Activated CD8-positive, alpha-beta memory T cell treated with anti-CD3 and anti-CD28 coated beads, Interleukin-2, amount 50 U/mL, for 48 hours (primary cell): Measurements from ENCODE around the gene HNRNPA1.
A peak's percentile ranks its signal among the peaks of the same experiment; 100 is the strongest.
"Not testable (repeated sequence)": the region's sequence is repeated elsewhere in the genome, so short reads cannot be mapped to it uniquely, and the experiment has no call there.

Experiments used
- DNase-seq: peaks from one replicate; pipeline ENCODE4 v3.0.0-alpha.2; 2020

Gene HNRNPA1

DNA sequence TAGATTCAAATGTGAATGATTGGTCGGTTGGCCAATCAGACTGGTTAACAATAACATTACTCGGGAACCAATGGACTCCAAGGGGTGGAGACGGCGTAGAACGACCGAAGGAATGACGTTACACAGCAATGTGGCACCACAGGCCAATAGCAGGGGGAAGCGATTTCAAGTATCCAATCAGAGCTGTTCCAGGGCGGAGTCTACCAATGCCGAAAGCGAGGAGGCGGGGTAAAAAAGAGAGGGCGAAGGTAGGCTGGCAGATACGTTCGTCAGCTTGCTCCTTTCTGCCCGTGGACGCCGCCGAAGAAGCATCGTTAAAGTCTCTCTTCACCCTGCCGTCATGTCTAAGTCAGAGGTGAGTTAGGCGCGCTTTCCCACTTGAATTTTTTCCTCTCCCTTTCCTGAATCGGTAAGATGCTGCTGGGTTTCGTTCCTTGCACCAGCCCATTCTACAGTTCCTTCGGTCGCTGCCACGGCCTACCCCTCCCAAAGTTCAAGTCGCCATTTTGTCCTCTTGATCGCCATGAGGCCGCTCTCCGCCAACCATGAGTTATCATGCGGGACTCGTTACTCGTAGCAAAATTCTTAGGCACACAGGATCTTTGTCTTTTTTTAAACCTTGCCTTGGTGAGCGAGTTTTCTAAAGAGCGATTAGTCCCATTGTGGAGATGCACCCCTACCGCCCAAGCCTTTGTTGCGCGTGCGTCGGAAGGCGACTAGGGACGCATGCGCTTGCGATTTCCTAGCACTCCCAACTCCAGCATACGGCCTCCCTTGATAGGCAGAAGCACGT is at the start of gene HNRNPA1:
Gene HNRNPA1 (plus strand): TSS at position 259 of the 793 bp plus-strand sequence. CDS start 82 bp downstream, at position 341.
- DNase-seq, result peak; percentile 90

DNA sequence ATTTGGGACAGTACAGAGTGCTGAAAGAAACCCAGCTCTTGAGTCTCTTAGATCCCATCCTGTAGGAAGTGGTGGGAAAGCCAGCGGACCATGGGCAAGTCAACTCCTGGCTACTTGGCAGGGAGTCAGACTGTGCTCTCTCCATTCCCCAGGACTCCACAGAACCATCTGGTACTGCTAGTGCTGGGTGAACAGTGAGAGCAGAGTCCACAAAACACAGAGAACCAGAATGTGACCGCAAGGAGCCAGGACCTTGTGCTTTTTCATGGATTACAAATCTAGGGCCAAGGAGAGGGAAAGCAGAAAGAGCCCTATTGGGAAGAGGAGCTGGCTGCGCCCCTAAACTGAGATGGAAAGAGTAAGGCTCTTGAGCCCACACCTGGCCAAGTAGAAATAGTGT is 49.3 kb upstream of the HNRNPA1 start:
- DNase-seq, result not testable (repeated sequence)

- DNase-seq, result no peak
Measured at GRCh38 chr12:54232790-54233189, 47.7 kb upstream of the HNRNPA1 start.

- DNase-seq, result no peak
Measured at GRCh38 chr12:54238531-54238930, 42.0 kb upstream of the HNRNPA1 start.

- DNase-seq, result no peak
Measured at GRCh38 chr12:54239620-54240019, 40.9 kb upstream of the HNRNPA1 start.

GRCh38 chr12:54240129-54240528 is 40.4 kb upstream of the HNRNPA1 start:
- DNase-seq, result no peak

DNA sequence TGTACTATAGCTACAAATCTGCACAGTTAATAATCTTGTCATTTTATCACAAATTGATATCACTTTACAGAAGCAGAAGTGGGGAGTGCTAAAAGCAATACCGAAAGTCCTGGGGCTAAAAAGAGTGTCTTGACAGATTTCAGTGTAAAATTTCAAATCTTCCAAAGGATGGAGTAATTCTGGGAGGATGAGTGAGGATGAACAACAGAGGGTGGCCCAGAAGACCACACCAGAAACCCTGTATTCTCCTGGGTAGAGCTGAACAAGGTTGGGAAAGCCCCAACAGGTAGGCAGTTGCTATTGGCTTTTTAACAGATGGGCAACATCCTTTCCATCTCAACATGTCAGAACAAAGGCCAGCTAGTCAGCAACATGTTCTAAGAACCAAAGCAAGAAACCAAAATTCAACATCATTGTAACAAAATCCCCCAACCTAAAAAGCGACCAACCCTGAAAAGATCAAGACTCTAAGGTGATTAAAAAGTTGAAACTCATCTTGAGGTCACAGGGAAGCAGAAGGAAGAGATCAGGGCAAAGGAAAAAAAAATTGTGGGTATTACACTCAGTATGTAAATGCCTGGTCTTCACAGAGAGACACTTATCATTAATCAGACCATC is 39.4 kb upstream of the HNRNPA1 start:
- DNase-seq, result no peak

- no peak for DNase-seq
Measured at GRCh38 chr12:54246011-54246641, 34.4 kb upstream of the HNRNPA1 start.

DNA sequence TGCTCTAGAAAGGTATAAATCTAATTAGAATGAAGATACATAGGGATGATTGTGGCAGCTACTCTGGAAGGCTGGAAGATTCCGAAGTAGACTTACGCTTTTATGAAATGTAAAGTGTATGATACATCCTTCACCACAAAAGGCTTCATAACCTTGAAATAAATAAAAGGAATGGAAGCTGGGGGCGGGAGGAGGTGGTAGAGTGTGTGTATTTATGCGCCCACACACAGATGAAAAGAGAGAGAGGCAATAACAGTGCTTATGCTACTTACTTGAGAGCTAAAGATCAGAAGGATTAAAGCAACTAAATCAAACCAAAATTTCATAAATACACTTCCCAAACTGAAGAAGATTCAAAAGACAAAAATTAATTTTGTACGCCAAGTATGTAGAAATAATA is 31.0 kb upstream of the HNRNPA1 start:
- no peak for DNase-seq

GRCh38 chr12:54251667-54252284 is 28.8 kb upstream of the HNRNPA1 start:
- no peak for DNase-seq

GRCh38 chr12:54253240-54253639 is 27.3 kb upstream of the HNRNPA1 start:
- no peak for DNase-seq

DNA sequence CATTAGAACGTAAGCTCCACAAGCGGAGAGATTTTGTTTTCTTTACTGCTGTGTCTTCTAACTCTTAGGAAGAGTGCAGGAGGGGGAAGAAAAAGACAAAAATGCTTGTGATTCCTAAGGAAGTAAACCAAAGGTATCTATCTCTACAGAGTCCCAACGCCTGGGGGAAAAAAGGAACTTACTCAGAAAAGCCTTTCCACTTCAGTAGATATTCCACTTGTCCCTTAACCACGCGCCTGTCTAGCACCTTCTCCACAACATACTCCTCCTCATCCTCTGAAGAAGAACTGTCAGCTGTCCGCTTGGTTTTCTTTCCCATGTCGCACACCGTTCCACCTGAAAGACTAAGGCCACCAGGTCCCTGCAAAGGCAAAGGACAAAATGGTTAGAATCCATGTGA is 23.2 kb upstream of the HNRNPA1 start:
- DNase-seq, result no peak

DNA sequence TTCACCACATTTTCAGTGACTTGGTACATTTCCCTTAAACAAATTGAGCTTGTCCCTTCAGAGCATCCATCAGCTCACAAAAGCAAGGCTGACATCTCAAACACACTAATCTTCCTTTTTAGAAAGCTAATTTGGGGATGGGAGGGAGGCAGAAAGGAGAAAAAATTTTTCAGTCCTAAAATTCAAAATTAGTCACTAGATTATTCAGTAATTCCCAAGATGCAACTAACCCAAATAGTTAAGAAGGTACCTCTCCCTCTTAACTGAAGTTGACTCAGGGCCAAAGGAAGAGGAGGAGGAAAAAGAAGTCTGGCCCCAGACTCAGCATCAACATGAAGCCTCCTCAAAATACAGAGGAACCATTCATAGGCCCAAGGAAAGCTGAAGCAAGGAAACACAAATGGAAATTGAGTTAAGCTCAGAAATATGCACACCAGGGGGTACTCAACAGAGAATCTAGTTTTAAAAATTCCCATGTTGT is 22.3 kb upstream of the HNRNPA1 start:
- DNase-seq, result no peak

- peak; percentile 69 for DNase-seq
Measured at GRCh38 chr12:54259194-54260011, 21.1 kb upstream of the HNRNPA1 start.

DNA sequence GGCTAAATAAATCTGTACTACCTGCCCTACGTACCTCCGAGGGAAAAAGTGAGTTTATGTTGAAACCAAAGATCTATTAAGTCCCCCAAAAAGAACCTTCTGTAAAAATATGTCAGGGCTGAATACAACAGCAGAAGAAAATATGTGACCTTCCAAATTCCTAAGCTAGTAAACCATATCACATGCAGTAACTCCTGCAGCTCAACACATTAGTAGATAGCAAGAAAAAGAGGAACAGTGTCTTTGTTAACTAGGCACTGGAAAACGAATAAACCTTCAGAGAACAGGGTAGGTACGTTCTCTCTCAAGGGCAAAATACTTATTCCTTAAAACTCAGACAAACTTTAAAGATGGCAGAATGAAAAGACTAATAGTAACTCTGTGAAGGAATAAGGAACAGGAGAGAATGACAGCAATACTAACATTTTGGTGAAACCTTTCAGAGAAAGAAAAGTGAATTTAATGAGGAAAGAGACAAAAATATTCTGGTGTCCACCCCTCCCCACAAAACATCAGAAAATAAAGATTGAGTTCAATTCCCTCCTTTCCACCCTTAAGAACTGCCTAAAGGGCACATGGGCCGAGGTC is 18.6 kb upstream of the HNRNPA1 start:
- DNase-seq, result no peak

DNA sequence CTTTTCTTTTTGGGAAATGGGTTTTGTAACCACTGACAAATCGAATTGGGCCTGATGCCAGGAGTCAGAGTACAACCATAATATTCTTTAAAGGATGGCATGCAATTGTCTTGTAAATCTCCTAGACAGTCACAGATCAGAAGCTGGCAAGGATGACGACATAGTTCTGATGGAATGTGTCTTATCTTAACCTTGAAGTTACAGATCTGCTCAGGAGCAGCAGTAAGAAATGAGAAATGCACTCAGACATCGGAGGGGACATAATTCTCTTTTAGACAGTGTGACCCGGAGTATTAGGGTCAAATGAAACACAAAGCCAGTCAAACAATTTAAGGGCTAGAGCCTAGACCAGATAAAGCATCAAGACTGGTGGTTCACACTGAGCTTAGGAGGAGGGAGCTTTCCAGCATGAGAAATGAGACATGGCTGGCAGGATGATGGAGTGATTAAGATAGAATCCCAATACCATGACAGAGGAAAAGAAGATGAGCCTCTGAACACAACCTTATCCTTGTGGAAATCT is 18.1 kb upstream of the HNRNPA1 start:
- no peak for DNase-seq

DNA sequence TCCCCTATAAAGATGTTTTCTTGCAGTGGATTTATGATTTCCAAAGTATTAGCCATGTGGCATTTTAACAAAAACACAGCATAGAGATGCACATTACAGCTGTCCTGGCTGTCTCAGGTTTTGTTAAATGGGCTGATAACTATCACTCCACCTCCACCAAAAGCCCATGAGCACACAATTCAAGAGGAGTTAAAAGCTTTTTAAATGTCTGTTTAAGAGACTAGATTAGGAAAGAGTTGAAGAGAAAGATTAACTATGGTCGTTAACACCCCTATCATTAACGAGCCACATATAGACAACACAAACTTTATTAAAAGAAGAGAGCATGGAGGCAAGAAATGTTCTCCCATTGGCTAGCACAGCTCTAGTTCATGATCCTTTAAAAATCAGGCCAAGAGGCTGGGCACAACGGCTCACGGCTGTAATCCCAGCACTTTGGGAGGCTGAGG is 15.1 kb upstream of the HNRNPA1 start:
- DNase-seq, result no peak

- no peak for DNase-seq
Measured at GRCh38 chr12:54266852-54267251, 13.7 kb upstream of the HNRNPA1 start.

DNA sequence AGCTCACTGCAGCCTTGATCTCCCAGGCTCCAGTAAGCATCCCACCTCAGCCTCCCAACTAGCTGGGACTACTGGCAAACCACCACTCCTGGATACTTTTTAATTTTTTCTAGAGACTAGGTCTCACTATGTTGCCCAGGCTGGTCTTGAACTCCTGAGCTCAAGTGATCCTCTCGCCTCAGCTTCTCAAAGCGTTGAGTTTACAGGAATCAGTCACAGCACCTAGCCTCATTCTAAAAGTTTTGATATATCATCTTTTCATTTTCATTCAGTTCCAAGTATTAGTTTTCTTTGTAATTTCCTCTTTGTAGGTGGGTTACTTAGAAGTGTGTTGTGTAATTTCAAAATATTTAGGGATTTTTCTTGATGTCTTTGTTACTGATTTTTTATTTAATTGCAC is 10.2 kb upstream of the HNRNPA1 start:
- DNase-seq, result no peak

DNA sequence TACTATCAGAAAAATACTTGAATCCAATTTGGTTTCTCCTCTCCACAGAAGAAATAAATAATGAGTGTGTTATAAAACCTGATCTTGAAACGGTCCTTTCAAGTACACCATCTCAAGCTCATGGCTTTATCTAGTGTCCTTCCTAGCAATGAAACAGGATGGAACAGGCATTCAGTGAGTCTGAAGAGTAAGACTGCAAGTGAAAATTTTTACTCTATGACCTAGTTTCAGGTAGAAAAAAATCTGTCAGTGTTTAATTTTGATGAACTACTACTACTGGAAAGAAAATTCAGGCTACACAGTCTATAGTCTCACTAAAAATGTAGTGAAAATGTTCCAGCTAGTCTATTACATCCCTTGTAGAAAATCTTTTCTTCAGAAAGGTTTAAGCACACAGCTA is 8.3 kb upstream of the HNRNPA1 start:
- no peak for DNase-seq

GRCh38 chr12:54273981-54274380 is 6.5 kb upstream of the HNRNPA1 start:
- no peak for DNase-seq

- no peak for DNase-seq
Measured at GRCh38 chr12:54276368-54276767, 4.2 kb upstream of the HNRNPA1 start.
